A204.1 (cell line): ENCODE measurements around the gene IARS1.

Experiments
- FAIRE-seq: peaks from 2 replicates; lab custom pipeline; 2012; peaks lifted over from hg19 to GRCh38; lab: Jason Lieb, UNC

IARS1 gene

GRCh38 chr9:92295240-92295790, 1.8 kb upstream of the IARS1 start:
- FAIRE-seq = no peak

GRCh38 chr9:92294297-92294676, 790 bp upstream of the IARS1 start:
- FAIRE-seq = no peak

GRCh38 chr9:92293075-92293354, 482 bp downstream of the IARS1 start:
- no peak for FAIRE-seq

DNA sequence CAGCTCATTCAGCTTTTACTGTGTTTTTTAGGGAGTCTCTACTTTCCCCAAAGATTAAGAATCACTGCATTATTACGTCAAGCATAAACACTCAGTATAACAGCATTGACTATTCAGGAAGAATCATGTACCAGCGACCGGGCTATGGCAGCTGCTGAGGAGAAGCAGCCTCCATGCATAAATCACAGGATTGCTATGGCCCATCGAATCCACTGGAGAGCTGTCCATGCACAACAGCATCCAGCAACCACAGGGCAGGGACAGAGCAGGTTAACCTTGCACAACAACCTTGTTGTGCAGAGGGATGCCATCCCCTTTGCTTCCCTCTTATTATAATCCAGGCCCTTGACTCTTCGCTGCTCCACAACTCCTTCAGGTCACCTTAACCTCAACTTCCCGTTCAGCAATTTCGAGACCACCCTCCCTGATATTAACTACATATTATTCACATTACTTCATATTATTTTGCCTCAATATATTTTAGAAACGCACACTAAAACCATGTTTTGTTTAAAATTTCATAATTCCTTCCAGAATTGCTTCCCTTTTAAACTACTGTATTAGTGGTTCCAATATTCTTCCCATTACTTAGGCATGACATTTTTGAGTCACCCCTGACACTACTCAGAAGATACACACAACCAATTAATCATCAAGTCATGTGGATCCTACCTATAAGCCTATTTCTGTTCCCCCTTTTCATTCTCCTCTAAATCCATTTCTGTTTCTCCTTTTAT, 991 bp downstream of the IARS1 start:
- no peak for FAIRE-seq

GRCh38 chr9:92291577-92291976, 1.9 kb downstream of the IARS1 start:
- no peak for FAIRE-seq

GRCh38 chr9:92290785-92291429, 2.6 kb downstream of the IARS1 start:
- no peak for FAIRE-seq

DNA sequence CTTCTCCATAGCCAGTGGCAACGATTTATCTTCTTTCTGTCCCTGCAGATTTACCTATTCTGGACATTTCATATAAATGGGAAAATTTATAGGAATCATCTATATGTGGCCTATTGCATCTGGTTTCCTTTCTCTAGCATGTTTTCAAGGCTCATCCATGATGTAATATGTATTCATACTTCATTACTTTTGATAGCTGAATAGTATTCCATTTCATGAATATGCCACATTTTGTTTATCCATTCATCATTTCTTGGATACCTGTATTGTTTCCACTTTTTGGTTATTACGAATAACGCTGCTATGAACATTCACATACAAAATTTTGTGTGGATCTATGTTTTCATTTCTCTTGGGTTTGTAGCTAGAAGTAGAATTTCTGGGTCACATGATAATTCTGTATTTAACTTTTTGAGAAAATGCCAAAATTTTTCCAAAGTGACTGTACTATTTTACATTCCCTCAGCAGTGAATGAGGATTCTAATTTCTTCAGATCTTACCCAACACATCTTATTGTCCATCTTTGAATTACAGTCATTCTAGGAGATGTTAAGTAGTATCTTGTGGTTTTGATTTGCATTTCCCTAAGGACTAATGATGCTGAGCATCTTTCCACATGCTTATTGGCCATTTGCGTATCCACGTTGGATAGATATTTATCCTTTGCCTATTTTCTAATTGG, 3.6 kb downstream of the IARS1 start:
- no peak for FAIRE-seq

DNA sequence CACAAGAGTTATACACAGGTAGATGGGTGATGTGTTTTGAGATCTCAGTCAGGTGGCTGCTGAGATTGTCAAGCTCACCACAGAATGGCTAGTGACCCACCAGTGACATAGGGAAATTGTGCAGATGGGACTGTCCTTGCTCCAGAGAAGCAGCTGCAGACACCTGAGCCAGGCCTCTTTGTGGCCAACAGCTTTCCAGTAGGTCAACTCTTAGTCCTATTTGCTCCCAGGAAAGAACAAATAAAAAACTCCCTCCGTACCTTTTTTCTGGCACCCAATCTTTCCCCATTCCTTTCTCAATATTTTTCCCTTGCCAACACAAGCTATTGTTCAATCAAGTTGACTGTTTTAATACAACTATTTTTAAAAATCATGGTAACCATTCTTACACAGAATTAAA, 14.2 kb downstream of the IARS1 start:
- no peak for FAIRE-seq

DNA sequence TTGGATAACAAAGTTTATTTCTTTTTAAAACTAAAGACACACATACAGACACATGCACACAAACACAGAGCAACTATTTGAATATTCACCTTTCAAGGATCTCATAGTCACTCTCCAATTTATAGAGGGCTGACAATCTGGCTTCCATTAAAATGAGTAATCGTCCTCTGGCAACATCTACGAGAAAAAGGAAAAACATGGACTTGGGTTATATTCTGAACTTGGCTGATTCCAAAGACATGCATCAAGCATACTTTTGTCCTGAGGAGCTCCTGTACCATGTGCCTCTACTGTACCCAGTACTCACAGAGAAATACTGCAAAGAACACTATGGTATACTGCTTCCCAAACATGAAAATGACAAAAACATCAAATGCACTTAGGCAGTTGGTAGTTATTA, 15.4 kb downstream of the IARS1 start:
- no peak for FAIRE-seq

GRCh38 chr9:92276331-92277032, 17.0 kb downstream of the IARS1 start:
- FAIRE-seq = no peak

GRCh38 chr9:92275541-92275940, 18.0 kb downstream of the IARS1 start:
- no peak for FAIRE-seq

- FAIRE-seq = no peak
Measured at GRCh38 chr9:92270511-92270910, 23.0 kb downstream of the IARS1 start.

DNA sequence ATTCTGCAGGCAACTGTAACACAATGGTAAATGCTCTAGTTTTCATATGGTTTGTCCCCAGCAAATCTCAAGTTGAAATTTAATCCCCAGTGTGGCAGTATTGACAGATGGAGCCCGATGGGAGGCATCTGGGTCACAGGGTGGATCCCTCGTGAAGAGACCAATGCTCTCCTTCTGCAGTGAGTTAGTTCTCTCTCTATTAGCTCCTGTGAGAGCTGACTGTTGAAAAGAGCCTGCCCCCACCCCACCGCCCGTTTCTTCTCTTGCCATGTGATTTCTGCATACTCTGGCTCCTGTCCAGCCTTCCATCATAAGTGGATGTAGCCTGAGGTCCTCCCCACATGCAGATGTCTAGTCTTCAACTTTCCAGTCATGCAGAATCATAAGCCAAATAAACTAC, 27.0 kb downstream of the IARS1 start:
- no peak for FAIRE-seq

GRCh38 chr9:92265154-92265553, 28.3 kb downstream of the IARS1 start:
- FAIRE-seq = no peak

GRCh38 chr9:92263131-92263530, 30.4 kb downstream of the IARS1 start:
- no peak for FAIRE-seq

DNA sequence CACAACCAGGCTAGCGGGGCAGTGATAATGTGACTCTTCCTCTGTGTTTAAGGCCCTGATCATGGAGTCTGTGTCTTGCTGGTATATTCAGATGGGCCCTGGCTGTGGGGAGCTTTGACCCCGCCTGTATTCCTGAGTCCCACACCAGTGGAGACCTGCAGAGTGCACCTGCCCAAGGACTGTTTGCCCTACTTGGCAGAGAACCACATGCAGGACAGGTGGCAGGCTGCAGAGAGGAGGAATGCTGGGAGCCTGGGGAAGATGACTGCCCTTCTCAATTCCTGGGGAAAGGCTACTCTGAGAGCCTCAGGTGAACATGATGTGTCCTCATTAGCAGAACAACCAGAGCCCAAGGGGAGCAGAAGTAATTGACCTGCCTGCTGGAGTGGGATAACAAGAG, 36.2 kb downstream of the IARS1 start:
- no peak for FAIRE-seq

DNA sequence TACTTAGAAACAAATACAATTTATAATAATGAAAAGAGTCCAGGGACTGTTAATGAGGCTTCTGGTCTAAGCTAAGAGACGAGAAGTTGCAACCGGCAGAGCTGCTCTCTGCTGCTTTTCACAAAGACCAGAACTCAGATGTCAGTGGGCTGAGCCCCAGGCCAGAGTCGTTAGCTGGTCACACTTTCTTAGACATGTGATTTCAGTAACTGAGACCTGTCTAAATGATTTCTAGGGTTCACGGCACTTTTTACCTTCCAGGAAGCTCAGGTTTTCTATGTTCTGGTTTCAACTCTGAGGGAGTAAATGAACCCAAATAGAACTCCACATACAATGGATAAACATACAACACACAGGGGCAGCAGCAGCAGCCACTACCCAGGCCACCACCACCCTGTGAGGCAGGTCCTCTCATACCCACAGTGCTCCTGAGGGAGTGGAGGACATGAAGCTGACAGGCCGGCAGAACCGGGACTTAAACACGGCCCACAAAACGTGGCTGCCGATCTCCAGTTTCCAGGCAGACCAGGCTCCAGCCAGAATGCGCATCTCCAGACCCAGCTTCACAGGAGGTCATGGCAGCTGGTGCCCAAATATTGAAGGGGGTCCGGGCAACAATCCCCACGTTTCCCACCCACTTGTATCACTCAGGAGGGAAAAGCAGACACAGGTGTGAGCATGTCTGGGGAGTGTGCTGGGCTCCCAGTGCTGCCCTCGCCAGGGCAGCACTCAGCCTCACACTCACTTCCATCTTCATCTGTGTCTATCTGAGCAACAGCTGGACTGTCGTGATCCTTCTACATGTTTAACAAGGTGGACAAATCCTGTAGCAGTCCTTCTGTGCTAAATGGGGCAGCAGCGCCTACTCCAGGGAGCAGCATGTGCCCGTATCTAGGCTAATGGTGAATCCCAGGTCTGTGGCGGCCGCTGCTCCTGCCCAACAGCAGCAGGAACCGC, 38.8 kb downstream of the IARS1 start:
- no peak for FAIRE-seq

DNA sequence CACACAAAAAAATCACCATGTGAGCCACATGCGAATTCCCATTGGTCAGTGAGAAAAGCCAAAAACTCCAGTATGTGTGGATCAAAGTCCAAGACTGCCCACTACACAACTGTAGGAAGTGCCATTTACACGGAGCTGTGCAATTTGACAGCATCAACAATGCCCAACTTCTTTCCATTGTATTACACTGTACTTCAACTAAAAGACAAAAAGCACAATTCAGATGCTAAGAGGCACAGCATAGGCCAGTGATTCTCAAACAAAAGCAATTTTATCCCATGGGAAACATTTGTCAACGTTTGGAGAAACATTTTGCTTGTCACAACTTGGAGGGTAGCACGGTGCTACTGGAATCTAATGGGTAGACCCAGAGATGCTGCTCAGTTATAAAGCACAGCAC, 39.8 kb downstream of the IARS1 start:
- FAIRE-seq = no peak

GRCh38 chr9:92247981-92248380, 45.5 kb downstream of the IARS1 start:
- no peak for FAIRE-seq

DNA sequence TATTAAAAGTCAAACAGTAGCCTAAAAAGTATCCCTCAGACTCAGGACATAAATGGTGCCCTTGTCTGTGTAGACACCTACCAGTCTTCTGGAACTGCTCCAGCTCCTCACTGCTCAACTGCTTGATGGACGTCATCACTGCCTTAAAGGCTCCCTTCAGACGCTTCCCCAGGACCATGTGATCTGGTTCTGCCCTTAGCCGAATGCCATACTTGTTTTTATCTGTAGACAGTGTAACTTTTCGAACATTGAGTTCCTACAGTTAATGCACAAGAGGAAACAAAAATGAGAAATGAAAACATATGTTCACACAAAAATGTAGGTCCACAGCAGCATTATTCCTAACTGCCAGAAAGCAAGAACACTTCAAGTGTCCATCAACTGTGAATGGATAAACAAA, 46.2 kb downstream of the IARS1 start:
- FAIRE-seq = no peak

GRCh38 chr9:92245005-92245797, 48.3 kb downstream of the IARS1 start:
- FAIRE-seq = no peak
